Natural killer cell (primary cell): Measurements from ENCODE around the gene SLC10A2. TPM values are rescaled to one million over a fixed set of nuclear protein-coding genes. Genes with fewer than 3 reads are reported as not detected.

Experiments used
- ATAC-seq, 3 donors: fragments of 150-1000 bp in 2 of 3; fragments of 200-7000 bp in 1 of 3; cut with Tn5 transposase; 1 replicate in 1 of 3; 2 replicates in 2 of 3; pipeline ENCODE4 v1.10.0; 2021; ENCODE audit warnings: mild to moderate bottlenecking in 2 of 3, moderate library complexity in 2 of 3
- DNase-seq, 2 donors: peaks; one replicate each; pipeline versions ENCODE4 v3.0.0 to v3.0.0-alpha.2; 2013 to 2021; ENCODE audit warnings: mixed read lengths in 1 of 2
- H3K27ac ChIP-seq: one replicate; pipeline ENCODE4 v1.5.1; 2013; ENCODE audit warnings: mild to moderate bottlenecking, low read length
- H3K27me3 ChIP-seq: one replicate; pipeline ENCODE4 v1.6.1; 2013; ENCODE audit warnings: low read length; ENCODE audit not compliant: control insufficient read depth, insufficient read depth
- H3K36me3 ChIP-seq: one replicate; pipeline ENCODE4 v1.6.1; 2013; ENCODE audit warnings: low read length; ENCODE audit not compliant: control insufficient read depth, insufficient read depth
- H3K4me1 ChIP-seq: one replicate; pipeline ENCODE4 v1.6.1; 2013; ENCODE audit warnings: low read length; ENCODE audit not compliant: control insufficient read depth, insufficient read depth
- H3K4me3 ChIP-seq: one replicate; pipeline ENCODE4 v1.5.1; 2013; ENCODE audit warnings: low read length
- H3K9me3 ChIP-seq: one replicate; pipeline ENCODE4 v1.6.1; 2013; ENCODE audit warnings: low read length; ENCODE audit not compliant: control insufficient read depth, insufficient read depth
- H3K27ac Mint-ChIP-seq, 2 donors: one replicate each; pipeline ENCODE4 v1.8.0; 2022; ENCODE audit warnings: mild to moderate bottlenecking in 2 of 2, mixed read lengths in 2 of 2, moderate library complexity in 1 of 2
- H3K27me3 Mint-ChIP-seq, 2 donors: one replicate each; pipeline ENCODE4 v1.8.0; 2022; ENCODE audit warnings: low read depth in 2 of 2, mixed read lengths in 2 of 2
- H3K36me3 Mint-ChIP-seq: one replicate; pipeline ENCODE4 v1.8.0; 2022; ENCODE audit warnings: mixed read lengths
- H3K4me1 Mint-ChIP-seq, 2 donors: one replicate each; pipeline ENCODE4 v1.8.0; 2022; ENCODE audit warnings: mixed read lengths in 2 of 2
- H3K4me3 Mint-ChIP-seq: one replicate; pipeline ENCODE4 v1.8.0; 2022; ENCODE audit warnings: mild to moderate bottlenecking, moderate library complexity, mixed read lengths
- H3K9me3 Mint-ChIP-seq, 2 donors: one replicate each; pipeline ENCODE4 v1.8.0; 2022; ENCODE audit warnings: mixed read lengths in 2 of 2
- CTCF ChIP-seq: fragments of 200-600 bp; IDR thresholded peaks from one replicate; pipeline ENCODE4 v1.8.0; 2022; ENCODE audit warnings: antibody characterized with exemption
- WGBS: methylation state at CpG from one replicate; pipeline ENCODE4 v1.1.7; 2013; ENCODE audit warnings: missing lambda C conversion rate; ENCODE audit not compliant: insufficient coverage; 5-methylcytosine and 5-hydroxymethylcytosine counted together
- intact Hi-C: fragments of 100-400 bp; cut with micrococcal nuclease; formaldehyde crosslinking; loops from one replicate; pipeline ENCODE4 v1.14.2; 2022
- total RNA-seq, 4 donors: library from RNA; stranded (reverse); fragments of 120-200 nt in 1 of 4; gene quantifications; one replicate each; pipeline versions ENCODE4 v1.2.3 to v1.2.4, GENCODE V29; 2013 to 2022

SLC10A2 gene
- total RNA-seq, 3 donors from 2014 or later (not counting 1 experiment from before 2014, with no cell fraction given), result not detected

- Histone ChIP-seq H3K4me3 (no peak overlapping the region), H3K27ac (no peak overlapping the region), H3K27me3 (no peaks in the 10 kb centered on the region), H3K4me1 (no peaks in the 10 kb centered on the region), H3K9me3 (no peaks in the 10 kb centered on the region), H3K36me3 (no peaks in the 10 kb centered on the region)
- no peak overlapping the region for H3K4me3 Mint-ChIP-seq
- no peak for ATAC-seq
- H3K27me3 Mint-ChIP-seq, result no peaks in the 10 kb centered on the region
- H3K4me1 Mint-ChIP-seq, result no peaks in the 10 kb centered on the region
- no peak overlapping the region for H3K27ac Mint-ChIP-seq
- H3K36me3 Mint-ChIP-seq, result no peaks in the 10 kb centered on the region
- no peak for DNase-seq
- TF ChIP-seq CTCF, result no peak
- peaks cover 4 to 5% of the 10 kb centered on the region in 2 donors for H3K9me3 Mint-ChIP-seq
- intact Hi-C loops, result no loop called here
- WGBS, result 73% methylated on average over 7 of the region's 7 CpGs
Observed at GRCh38 chr13:103067751-103068555, 1.7 kb upstream of the SLC10A2 start.

- no peak for DNase-seq
- no peak overlapping the region for H3K4me3 Mint-ChIP-seq
- TF ChIP-seq CTCF, result no peak
- 77% methylated on average over 2 of the region's 3 CpGs for WGBS
- Histone ChIP-seq H3K9me3 (no peaks in the 10 kb centered on the region), H3K4me3 (no peak overlapping the region), H3K27me3 (no peaks in the 10 kb centered on the region), H3K36me3 (no peaks in the 10 kb centered on the region), H3K4me1 (no peaks in the 10 kb centered on the region), H3K27ac (no peak overlapping the region)
- H3K9me3 Mint-ChIP-seq, result peaks cover 8% of the 10 kb centered on the region in 2 donors
- no peaks in the 10 kb centered on the region for H3K27me3 Mint-ChIP-seq
- intact Hi-C loops, result no loop called here
- H3K4me1 Mint-ChIP-seq, result no peaks in the 10 kb centered on the region
- H3K27ac Mint-ChIP-seq, result no peak overlapping the region
- H3K36me3 Mint-ChIP-seq, result no peaks in the 10 kb centered on the region
- ATAC-seq, result no peak
Observed at GRCh38 chr13:103066781-103067345, 646 bp upstream of the SLC10A2 start.

- Mint-ChIP-seq H3K9me3 (peaks cover 3 to 6% of the 10 kb centered on the region in 2 donors), H3K36me3 (no peaks in the 10 kb centered on the region), H3K27ac (no peak overlapping the region), H3K27me3 (no peaks in the 10 kb centered on the region), H3K4me3 (no peak overlapping the region), H3K4me1 (no peaks in the 10 kb centered on the region)
- WGBS, result 98% methylated on average over 3 of the region's 4 CpGs
- intact Hi-C loops, result no loop called here
- Histone ChIP-seq H3K4me1 (no peaks in the 10 kb centered on the region), H3K27me3 (no peaks in the 10 kb centered on the region), H3K4me3 (no peak overlapping the region), H3K36me3 (no peaks in the 10 kb centered on the region), H3K27ac (no peak overlapping the region), H3K9me3 (no peaks in the 10 kb centered on the region)
- TF ChIP-seq CTCF, result no peak
- DNase-seq, result no peak
- ATAC-seq, result no peak
Observed at GRCh38 chr13:103063376-103063775, 2.8 kb downstream of the SLC10A2 start.
